Measurements from ENCODE around the gene RILPL1. TPM values are rescaled to one million over a fixed set of nuclear protein-coding genes. Genes with fewer than 3 reads are reported as not detected.
"Not testable (repeated sequence)": the region's sequence is repeated elsewhere in the genome, so short reads cannot be mapped to it uniquely, and the experiment has no call there.

RILPL1 gene
- total and polyA plus RNA-seq, 7 donors: 1.4 to 30.5 (median 12.1) TPM

- no peaks in the 10 kb centered on the region for H3K4me1 ChIP-seq
- peaks cover 6 to 30% (median 15%) of the 10 kb centered on the region in 4 donors for H3K36me3 ChIP-seq
- no peaks in the 10 kb centered on the region for H3K9me3 ChIP-seq
- TF ChIP-seq EP300 (IDR thresholded peaks at IDR 0.05): no peak
- TF ChIP-seq POLR2AphosphoS5 (IDR thresholded peaks at IDR 0.05): no peak
- no peak for TF ChIP-seq CTCF (IDR thresholded peaks at IDR 0.05)
- no peak for TF ChIP-seq POLR2A (IDR thresholded peaks at IDR 0.05)
- H3K4me3 ChIP-seq: no peak overlapping the region
- H3K27ac ChIP-seq: no peak overlapping the region
- intact Hi-C loops (cut with DNase I): no loop called here
- H3K27me3 ChIP-seq: no peaks in the 10 kb centered on the region
- 61 to 85% methylated on average over 18 of the region's 18 CpGs for WGBS, 2 donors
- DNase-seq: no peak
Measured at GRCh38 chr12:123483602-123484248, 49.8 kb downstream of the RILPL1 start.

GRCh38 chr12:123482876-123483275, 50.6 kb downstream of the RILPL1 start:
- DNase-seq: no peak
- TF ChIP-seq POLR2A (IDR thresholded peaks at IDR 0.05) (no peak), CTCF (IDR thresholded peaks at IDR 0.05) (no peak), EP300 (IDR thresholded peaks at IDR 0.05) (no peak), POLR2AphosphoS5 (IDR thresholded peaks at IDR 0.05) (no peak)
- 87% methylated on average over 6 of the region's 6 CpGs for WGBS, 2 donors
- Histone ChIP-seq H3K27me3 (no peaks in the 10 kb centered on the region), H3K27ac (no peak overlapping the region), H3K36me3 (peaks cover 6 to 35% (median 18%) of the 10 kb centered on the region in 4 donors), H3K9me3 (no peaks in the 10 kb centered on the region), H3K4me3 (no peak overlapping the region), H3K4me1 (no peaks in the 10 kb centered on the region)
- intact Hi-C loops (cut with DNase I): no loop called here

- H3K4me1 ChIP-seq; H3K27ac ChIP-seq; H3K27me3 ChIP-seq; DNase-seq; intact Hi-C loops (cut with DNase I); H3K9me3 ChIP-seq; H3K4me3 ChIP-seq: not testable (repeated sequence)
- H3K36me3 ChIP-seq: peaks cover 6 to 51% (median 16%) of the 10 kb centered on the region in 4 donors
- WGBS, 2 donors: 95% methylated on average over 5 of the region's 5 CpGs
Measured at GRCh38 chr12:123481251-123481650, 52.3 kb downstream of the RILPL1 start.

GRCh38 chr12:123479442-123480180, 53.9 kb downstream of the RILPL1 start:
- Histone ChIP-seq H3K36me3 (peaks cover 0 to 51% (median 14%) of the 10 kb centered on the region in 4 donors), H3K27ac (peak overlapping the region; percentile 14 to 58 (median 44)), H3K4me1 (no peaks in the 10 kb centered on the region), H3K4me3 (no peak overlapping the region), H3K27me3 (no peaks in the 10 kb centered on the region), H3K9me3 (no peaks in the 10 kb centered on the region)
- no peak for DNase-seq
- TF ChIP-seq CTCF (IDR thresholded peaks at IDR 0.05): no peak
- peak in 2 of 4 donors; percentile 39 to 54 for TF ChIP-seq POLR2AphosphoS5 (IDR thresholded peaks at IDR 0.05)
- peak in 1 of 2 donors; percentile 9 for TF ChIP-seq POLR2A (IDR thresholded peaks at IDR 0.05)
- whole genome bisulfite sequencing, 2 donors: 83 to 85% methylated on average over 14 of the region's 14 CpGs
- intact Hi-C loops (cut with DNase I): no loop called here

- Histone ChIP-seq H3K36me3 (peaks cover 0 to 52% (median 11%) of the 10 kb centered on the region in 4 donors), H3K4me3 (no peak overlapping the region), H3K9me3 (no peaks in the 10 kb centered on the region), H3K27me3 (no peaks in the 10 kb centered on the region), H3K27ac (peak overlapping the region; percentile 28 to 58 (median 44)), H3K4me1 (no peaks in the 10 kb centered on the region)
- no peak for DNase-seq
- no peak for TF ChIP-seq POLR2AphosphoS5 (IDR thresholded peaks at IDR 0.05)
- no peak for TF ChIP-seq EP300 (IDR thresholded peaks at IDR 0.05)
- no peak for TF ChIP-seq POLR2A (IDR thresholded peaks at IDR 0.05)
- TF ChIP-seq CTCF (IDR thresholded peaks at IDR 0.05): no peak
- intact Hi-C loops (cut with DNase I): no loop called here
- WGBS, 2 donors: 89 to 91% methylated on average over 10 of the region's 10 CpGs
Measured at GRCh38 chr12:123478762-123479161, 54.8 kb downstream of the RILPL1 start.

Measured in sigmoid colon (tissue), 7 donors.